Adipose tissue (tissue), 3 donors: ENCODE measurements around the gene PHKA2. TPM values are rescaled to one million over a fixed set of nuclear protein-coding genes. Genes with fewer than 3 reads are reported as not detected.
"Not testable (repeated sequence)": the region's sequence is repeated elsewhere in the genome, so short reads cannot be mapped to it uniquely, and the experiment has no call there.

Experiments
- H3K27ac ChIP-seq: one replicate; pipeline ENCODE4 v1.5.1; 2013; ENCODE audit warnings: low read depth, low read length
- WGBS, 3 donors: extraction: QIAGEN DNeasy Blood & Tissue Kit; methylation state at CpG; one replicate each; pipeline ENCODE4 v1.1.7; 2013; 5-methylcytosine and 5-hydroxymethylcytosine counted together
- polyA plus RNA-seq, 3 donors: library from polyadenylated mRNA; stranded (reverse); fragments of 200-250 nt; gene quantifications; one replicate each; pipeline ENCODE4 v1.2.3, GENCODE V29; 2013
- donor health status: healthy with polysubstance abuse.
- donor health status: Bipolar disorder and iron deficiency.
- donor health status: healthy.

The PHKA2 gene
- polyA plus RNA-seq, 3 donors, result 13.4 to 30.3 (median 24.5) TPM

DNA sequence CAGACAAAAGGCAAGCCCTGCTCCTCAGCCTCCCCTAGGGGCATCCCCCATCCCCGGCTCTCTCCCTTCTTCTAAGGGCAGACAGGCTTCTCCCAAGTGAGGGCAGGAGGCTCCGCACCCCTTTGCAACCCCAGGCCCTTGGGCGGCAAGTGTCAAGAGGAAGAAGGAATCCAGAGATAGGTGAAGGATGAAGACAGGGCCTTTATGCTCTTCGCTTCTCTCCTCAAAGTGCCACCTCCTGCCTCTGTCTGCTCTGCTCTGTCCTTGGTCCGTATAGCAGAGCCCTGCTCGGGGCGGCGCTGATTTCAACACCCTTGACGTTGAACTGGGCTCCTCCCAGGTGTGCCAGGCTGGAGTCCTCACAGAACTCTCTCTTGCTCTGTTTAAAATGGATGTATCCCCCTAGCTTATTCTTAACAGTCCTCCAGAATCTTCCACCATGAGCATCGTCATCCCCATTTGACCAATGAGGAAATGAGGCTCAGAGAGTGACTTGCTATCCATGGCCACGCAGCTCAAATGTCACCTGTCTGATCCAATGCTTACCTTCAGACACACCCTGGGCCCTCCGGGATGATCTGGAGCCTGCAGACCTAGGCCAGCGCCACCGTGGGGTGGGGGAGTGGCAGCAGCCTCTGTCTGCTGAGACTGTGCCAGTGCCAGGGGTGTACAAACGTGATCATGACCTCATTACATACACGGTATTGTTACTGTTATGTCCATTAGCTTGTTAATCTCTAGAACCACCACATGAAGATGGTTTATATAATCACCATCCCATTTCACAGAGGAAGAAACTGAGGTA is 99.8 kb downstream of the PHKA2 start:
- no peak overlapping the region for H3K27ac ChIP-seq

DNA sequence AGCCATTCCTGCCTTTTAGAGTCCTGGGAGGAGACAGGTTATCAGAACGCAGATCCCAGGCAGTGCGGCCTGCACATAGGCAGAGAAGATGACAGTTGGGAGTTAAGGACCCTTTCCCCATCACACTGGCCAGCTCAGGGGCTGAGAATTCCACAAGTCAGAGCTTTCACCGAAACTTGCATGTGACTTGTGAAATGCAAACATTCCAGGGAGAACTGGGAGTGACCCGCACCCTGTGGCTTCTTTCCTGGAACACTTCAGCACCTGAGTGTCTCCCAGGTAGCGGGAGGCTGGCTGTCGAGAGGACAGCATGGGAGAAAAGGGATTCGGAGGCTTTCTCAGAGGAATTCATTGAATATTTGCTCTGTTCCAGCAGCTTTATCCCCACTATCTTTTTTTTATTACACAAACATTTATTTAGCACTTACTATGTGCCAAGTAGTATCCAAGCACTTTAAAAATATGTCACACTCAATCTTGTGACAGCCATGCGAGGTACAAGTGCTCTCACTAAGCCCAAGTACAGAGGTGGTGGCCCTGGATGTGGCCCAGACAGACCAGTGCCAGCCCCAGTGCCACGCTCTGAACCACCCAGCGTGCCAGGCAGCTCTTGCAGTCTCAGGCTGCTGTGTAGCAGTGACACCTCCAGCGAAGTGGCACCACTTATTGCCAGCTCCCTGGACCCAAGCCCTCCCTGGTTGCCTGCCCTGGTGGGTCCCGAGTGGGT is 100.5 kb downstream of the PHKA2 start:
- no peak overlapping the region for H3K27ac ChIP-seq
- WGBS, 3 donors, result 48 to 78% (median 75%) methylated on average over 12 of the region's 12 CpGs

More for the DNA sequence above, 99.8 kb downstream of the PHKA2 start:
- 68 to 82% (median 79%) methylated on average over 15 to 16 of the region's 16 CpGs for WGBS, 3 donors

DNA sequence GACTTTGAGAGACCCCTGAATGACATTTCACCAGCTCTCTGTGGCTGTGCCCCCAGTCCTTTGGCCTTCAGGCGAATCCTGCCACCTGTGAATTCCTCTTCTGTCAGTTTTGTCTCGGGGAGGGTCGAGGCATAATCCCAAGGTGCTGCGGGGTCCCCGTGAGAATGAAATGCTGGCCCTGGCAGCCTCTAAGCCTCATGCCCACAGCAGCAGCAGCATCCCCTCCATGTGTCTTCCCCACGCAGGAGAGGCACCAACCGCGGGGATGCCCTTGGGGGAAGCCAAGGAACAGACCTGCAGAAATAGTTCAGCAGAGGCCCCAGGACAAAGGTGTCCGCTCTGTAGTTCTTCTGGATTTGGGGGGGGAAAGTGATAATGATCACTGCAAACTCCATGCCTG is 104.8 kb downstream of the PHKA2 start:
- WGBS, 3 donors, result 82 to 93% (median 90%) methylated on average over 5 to 9 of the region's 9 CpGs
- no peak overlapping the region for H3K27ac ChIP-seq

DNA sequence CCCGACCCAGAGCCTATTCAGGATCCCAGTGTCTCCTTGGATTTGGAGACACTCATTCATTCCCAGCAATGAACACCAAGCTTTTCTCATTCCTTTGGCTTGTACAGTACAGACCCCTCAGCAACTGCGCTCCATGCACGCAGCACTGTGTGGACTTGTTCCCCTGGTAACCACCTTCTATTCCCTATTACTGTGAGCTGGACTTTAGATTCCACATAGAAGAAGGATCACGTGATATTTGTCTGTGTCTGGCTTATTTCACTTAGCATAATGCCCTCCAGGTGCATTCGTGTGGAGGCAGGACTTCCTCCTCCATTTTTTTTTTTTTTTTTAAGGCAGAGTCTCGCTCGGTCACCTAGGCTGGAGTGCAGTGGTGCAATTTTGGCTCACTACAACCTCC is 106.4 kb downstream of the PHKA2 start:
- WGBS, 3 donors, result 77 to 87% (median 77%) methylated on average over 4 to 7 of the region's 7 CpGs

DNA sequence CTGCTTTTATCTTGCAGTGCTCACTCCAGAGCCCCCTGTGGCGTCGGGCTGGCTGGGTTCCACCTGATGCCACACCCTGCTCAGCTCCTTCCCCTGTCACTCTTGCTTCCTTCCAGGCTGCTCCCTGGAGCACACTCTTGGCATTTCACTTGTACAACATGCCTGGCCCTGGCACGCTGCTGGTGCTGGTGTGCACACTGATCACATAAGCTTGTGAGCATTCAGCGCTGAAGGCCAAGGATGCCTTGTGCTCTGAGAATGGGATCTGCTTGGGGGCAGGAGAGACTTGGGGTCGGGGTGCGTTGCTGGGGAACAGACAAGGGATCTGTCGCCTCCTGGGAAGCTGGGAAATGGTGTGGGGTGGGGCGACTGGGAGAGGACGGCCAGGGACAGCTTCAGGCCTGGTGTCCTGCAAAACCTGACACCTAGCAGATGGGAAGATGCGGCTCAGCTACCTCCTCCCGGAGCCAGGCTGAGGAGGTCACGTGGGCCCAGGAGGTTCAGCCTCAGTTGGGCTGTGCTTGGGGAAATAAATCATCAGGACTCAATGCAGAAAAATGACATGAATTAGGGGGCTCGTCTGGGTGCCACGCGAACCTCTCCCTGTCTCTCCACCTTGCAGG is 108.5 kb downstream of the PHKA2 start:
- WGBS, 3 donors, result 78 to 80% (median 80%) methylated on average over 15 of the region's 15 CpGs
- no peak overlapping the region for H3K27ac ChIP-seq

More for the DNA sequence above, 106.4 kb downstream of the PHKA2 start:
- no peak overlapping the region for H3K27ac ChIP-seq

DNA sequence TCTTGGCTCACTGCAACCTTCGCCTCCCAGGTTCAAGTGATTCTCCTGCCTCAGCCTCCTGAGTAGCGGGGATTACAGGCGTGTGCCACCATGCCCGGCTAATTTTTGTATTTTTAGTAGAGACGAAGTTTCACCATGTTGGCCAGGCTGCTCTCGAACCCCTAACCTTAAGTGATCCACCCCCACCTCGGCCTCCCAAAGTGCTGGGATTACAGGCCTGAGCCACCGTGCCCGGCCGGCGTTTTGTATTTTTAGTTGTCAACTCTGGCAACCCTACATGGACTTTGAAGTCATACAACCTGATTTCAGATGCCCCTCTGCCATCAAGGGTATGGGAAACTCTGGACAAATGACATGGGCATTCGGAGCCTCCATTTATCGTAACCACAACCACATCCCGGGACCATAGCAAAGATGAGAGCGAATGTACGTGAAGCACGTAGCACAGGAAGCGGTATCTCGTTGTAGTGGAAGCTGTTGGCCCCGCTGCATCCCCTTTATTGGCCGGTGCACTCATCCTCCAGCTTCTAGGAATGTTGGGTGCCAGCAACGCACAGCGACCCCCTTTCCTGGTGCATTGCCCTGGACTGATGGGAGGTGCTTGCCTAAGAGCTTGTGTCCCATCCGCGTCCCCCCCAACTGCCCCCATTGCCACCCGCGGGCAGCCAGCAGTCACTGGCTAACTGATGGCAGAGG is 109.2 kb downstream of the PHKA2 start:
- no peak overlapping the region for H3K27ac ChIP-seq
- WGBS, 3 donors, result 87 to 93% (median 88%) methylated on average over 27 of the region's 27 CpGs

DNA sequence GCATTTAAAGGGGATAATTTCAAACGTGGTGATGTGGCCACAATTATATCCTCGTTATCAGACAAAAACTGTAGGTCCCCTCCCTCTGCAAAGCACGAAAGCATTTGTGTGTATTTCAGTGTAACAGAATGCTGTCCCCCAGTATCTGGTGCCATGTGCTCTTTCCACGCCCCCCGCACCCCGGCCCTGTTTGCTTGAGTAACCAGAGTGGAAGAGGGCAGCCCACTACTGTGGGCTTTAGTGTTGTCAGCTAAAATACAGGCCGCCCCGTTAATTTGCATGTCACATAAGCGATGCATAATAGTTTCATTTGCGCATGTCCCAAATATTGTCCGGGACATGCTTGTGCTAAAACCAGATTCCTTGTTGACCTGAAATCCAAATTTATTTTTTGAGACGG is 110.1 kb downstream of the PHKA2 start:
- 87 to 94% (median 91%) methylated on average over 12 of the region's 12 CpGs for WGBS, 3 donors
- no peak overlapping the region for H3K27ac ChIP-seq

DNA sequence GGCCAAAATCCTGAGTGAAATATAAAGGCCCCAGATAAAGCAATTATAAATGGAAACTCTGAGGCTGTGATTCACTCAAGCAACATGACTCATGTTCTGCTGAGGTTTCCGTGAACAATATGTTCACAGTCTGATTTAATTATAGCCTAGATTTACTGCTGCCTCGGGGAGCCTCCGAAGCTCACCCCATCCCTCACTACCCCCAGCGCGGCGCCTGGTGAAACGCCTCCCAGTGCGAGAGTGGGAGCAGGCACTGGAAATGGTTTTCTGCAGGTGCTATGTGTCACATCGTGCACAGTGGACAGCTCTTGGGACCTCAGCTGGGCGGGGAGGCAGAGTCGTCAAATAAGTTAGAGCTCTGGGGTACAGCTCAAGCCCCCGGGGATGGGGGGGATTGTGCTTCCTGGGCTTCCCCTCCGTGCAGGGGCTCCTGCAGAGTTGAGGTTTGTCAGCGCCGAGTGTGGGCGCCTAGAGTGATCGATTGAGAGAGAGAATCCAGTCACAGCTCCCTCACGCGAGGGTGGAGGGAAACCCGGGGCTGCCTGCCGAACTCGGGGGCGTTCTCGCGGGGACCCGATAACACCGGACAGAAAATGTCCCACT is 110.6 kb downstream of the PHKA2 start:
- WGBS, 3 donors, result 66 to 73% (median 70%) methylated on average over 26 to 27 of the region's 27 CpGs
- H3K27ac ChIP-seq, result no peak overlapping the region

DNA sequence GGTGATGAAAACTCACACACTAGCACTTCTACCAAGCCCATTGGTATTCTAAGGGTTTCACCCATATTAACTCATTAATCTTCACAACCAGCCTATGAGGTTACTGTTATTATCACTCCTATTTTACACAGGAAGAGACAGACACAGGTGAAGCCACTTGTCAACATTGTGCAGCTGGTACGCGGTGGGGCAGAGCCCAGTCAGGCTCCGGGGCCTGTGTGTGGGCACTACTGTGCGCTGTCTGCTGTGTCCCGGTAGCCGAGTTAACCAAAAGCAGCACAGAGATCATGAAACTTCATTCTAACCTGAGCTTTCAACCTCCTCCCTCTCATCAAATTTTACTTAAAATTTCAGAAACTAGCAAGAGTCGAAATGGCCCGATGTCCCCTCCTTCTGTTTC is 111.3 kb downstream of the PHKA2 start:
- WGBS, 3 donors, result 85 to 93% (median 90%) methylated on average over 8 of the region's 8 CpGs
- no peak overlapping the region for H3K27ac ChIP-seq

DNA sequence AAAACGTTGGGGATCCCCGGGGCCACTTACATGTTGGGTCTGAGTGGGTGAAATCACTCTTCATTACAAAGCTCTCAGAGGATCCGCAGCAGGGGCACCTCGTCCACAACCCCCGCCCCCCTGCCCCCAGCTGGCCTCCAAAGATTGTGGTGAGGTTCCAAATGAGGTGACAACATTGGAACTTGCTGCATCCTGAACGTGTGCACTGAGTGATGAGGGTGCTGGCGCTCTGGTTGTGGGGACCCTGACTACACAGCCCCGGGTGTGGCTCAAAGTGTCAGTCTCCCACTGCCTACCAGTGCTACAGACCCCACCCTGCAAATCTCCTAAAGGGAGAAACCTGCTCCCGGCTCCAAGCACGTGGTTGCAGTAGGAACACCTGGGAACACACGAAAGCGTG is 111.9 kb downstream of the PHKA2 start:
- WGBS, 3 donors, result 71 to 81% (median 77%) methylated on average over 12 of the region's 12 CpGs
- H3K27ac ChIP-seq, result no peak overlapping the region

DNA sequence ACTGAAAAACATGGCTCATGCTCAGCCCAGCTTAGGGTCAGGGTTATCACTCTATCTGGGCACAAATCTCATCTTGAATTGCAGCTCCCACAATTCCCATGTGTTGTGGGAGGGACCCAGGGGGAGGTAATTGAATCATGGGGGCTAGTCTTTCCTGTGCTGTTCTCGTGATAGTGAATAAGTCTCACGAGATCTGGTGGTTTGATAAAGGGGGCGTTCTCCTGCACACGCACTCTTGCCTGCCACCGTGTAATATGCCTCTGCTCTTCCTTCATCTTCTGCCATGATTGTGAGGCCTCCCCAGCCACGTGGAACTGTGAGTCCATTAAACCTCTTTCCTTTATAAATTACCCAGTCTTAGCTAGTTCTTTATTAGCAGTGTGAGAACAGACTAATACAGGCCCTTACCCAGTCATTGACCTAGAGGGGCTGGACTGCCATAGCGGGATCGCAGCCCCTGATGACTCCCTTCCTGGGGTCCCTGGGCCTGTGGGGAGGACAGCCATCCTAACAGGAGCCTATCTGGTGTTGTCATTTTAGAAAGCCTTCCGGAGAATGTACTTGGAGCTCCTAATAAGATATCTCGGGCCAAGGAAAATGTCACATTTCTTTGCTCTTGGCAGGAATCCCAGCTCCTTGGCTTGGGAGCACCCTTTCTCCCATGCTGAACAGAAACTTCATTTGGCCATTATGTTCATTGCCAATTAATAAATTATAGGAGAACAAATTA is 112.6 kb downstream of the PHKA2 start:
- H3K27ac ChIP-seq, result no peak overlapping the region
- whole genome bisulfite sequencing, 3 donors, result 55 to 70% (median 67%) methylated on average over 9 to 10 of the region's 10 CpGs

DNA sequence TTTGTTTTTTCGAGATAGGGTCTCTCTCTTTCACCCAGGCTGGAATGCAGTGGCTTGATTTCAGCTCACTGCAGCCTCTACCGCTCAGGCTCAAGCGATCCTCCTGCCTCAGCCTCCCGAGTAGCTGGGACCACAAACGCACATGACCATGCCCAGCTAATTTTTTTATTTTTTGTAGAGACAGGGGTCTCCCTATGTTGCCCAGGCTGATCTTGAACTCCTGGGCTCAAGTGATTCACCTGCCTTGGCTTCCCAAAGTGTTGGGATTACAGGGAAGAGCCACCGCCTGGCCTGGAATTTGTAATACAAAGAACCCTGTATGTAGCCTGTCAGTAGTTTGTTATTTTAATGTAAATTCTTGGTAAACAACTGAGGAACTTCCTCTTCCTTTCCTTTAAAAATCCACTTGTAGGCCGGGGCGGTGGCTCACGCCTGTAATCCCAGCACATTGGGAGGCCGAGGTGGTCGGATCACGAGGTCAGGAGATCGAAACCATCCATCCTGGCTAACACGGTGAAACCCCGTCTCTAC is 119.5 kb downstream of the PHKA2 start:
- 89 to 93% (median 92%) methylated on average over 14 to 15 of the region's 15 CpGs for WGBS, 3 donors
- no peak overlapping the region for H3K27ac ChIP-seq

DNA sequence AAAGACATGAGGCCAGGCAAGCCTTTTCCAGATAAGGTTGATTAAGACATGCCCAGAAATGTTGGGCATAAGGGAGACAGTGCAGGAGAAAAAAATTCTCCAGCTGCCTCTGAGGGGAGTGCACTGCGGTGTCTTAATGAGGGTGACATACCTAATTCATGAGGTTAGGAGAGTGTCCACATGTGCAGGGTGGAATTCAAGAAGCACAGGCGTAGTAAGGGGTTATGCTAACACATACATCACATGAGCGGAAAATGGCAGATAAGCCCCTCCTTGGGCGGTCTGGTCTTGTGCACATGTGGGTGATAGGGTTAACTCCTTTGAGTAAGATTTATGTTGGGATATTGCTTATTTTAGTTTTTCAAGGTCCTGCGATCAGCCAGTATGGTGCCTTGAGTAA is 122.4 kb downstream of the PHKA2 start:
- no peak overlapping the region for H3K27ac ChIP-seq
- WGBS, 3 donors, result 88 to 92% (median 91%) methylated on average over 5 of the region's 5 CpGs

DNA sequence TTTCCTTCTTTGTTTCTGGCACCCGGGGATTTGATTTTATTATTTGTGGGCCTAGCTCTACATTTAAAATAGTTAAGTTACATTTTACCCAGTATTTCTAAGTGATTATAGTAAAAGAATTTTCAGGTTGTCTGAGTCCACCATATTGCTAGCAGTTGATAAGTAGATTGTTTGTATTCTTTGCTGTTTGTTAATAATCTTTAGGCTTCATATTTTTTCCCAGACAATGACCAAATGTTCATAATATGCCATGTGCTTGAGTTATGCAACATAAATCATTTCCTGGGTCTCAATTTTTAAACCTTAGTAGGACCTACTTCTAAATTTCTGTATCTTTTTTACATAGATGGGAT is 127.3 kb downstream of the PHKA2 start:
- no peak overlapping the region for H3K27ac ChIP-seq
- 12 to 71% (median 71%) methylated on average over 1 of the region's 1 CpG for WGBS, 3 donors

DNA sequence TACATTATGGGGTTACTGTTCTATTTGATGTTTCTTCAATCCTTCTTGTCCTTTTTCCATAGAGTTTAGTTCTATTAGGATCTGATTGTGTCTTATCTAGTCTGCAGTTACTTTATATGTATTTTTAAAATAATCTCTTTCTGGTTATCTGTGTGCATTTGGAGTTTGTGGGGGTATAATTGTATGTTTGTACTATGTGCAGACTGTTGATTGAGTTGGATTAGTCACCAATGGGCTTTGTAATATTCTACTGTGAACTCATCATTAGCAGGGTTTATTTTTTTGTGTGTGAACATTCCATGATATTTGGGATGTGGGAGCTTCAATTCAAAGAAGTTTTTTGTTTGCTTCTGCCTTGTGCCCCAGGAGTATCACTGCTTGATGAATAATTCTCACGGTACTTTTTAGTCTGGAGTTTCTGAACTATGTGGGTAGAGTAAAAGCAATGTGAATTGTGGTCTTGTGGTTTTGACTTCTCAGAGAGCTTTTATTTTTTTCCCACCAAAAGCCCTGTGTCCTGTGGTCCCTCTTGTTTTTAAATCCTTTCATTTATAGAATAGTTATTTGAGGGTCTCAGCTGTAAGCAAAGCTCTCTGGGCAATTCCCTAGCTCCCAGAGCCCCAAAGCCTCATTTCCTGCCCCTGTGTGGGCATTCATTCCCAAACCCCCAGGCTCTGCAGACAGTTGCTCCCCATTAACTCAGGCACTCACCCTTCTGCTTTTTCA is 127.8 kb downstream of the PHKA2 start:
- WGBS, 3 donors, result 18 to 85% (median 68%) methylated on average over 1 of the region's 1 CpG
- H3K27ac ChIP-seq, result no peak overlapping the region

DNA sequence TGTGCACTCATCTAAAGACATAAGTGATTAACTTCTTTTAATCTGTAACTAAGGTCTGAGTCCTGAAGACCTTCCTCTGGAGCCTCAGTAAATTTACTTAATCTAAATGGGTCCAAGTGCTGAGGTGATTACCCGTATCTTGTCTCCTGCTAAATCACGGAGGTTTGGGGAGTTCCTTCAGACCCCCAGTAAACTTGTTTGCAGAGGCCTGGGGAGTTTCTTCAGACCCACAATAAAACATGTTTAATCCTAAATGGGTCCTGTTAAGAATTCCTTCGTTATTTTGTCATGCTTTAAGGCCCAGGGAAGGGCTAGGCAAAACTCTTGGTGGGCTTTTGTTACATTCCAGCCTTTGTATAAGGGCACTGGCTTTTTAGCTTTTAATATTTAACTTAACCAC is 136.0 kb downstream of the PHKA2 start:
- H3K27ac ChIP-seq, result not testable (repeated sequence)
- 73 to 95% (median 87%) methylated on average over 3 of the region's 3 CpGs for WGBS, 3 donors
